GM19035 (cell line): ENCODE measurements around the gene GOLGA7B.

Source experiments
- ATAC-seq: cut with Tn5 transposase; IDR thresholded peaks from one replicate; pipeline ENCODE4 v1.9.1; 2021; ENCODE audit not compliant: unreplicated experiment

GOLGA7B gene

DNA sequence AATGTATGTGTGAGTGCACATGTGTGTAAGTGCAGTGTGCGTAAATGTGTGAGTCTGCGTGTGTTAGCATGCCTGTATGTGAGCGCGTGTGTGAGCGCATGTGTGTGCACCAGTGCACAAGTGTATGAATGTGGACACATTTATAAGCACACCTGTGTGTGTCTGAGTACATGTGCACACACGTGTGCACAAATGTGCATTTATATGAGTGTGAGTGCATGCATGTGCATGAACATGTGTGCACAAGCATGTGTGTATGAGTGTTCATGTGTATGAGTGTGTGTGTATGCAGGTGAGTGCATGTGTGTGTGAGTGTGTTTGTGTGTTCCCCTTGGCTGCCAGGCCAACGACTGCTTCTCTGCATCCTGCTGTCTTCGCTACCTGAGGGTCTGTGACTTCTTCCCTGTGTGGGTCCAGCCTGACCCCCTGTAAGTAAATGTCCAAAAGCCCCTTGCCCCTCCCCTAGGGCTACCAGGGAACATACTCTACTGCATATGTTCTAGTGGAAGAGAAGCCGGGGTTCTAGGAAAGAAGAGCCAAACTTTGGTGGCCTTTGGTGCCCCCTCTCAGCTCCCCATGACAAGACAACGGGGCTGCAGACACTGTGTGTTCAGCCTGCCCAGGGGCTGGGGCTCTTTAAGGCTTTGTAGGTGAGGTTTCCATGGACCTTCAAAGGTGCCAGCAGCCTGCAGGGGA lies 17.0 kb downstream of the GOLGA7B start:
- no peak for ATAC-seq

DNA sequence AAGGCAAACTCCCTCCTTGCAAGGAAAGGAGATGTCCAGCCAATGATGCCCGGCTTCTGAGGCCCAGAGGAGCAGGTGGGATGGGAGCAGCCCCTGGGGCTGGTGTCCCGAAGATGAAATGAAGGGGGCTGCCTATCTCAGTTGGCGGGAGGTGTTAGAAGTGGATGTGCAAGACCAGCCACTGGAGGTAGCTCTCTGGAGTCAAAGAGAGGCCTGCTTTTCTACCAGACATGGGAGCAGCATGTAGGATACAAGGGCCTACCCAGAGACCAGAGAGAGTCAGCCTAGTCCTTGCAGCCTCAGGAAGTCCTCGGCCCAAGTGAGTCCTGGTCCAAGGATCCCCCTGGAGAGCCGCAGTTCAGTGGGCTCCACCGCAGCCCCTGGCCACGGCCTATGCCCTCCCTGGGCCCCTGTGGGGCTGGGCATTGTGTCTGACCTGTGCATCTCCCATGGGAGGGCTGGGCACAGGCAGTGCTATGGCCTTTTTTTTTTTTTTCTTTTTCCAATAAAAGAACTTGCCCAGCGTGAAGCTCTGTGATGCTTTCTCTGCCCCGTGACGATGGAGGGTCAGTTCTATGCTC lies 17.7 kb downstream of the GOLGA7B start:
- ATAC-seq: no peak

DNA sequence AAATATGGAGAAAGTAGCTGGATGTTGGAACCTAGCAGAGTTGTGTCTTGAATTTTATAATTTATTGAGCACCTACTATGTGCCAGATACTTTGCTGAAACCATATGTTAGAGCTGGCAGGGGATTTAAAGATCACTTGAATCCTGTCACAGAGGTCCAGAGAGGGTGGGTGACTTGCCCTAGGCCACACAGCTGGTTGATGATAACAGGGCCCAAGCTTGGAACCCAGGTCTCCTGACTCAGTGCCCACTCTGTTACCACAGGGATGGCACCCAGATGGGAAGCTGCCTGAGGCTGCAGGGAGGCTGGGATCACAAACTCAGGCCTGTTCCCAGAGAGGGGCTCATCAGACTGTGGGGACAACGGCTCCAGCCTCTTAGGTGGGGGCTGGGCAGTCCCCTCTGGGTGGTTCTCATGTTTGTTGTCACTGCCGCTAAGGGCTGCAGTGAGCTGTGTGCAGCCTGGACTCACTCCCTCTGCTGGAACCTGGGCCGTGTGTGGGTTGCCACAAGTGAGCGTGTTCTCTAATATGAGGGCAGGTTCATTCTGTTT lies 18.6 kb downstream of the GOLGA7B start:
- ATAC-seq: no peak

DNA sequence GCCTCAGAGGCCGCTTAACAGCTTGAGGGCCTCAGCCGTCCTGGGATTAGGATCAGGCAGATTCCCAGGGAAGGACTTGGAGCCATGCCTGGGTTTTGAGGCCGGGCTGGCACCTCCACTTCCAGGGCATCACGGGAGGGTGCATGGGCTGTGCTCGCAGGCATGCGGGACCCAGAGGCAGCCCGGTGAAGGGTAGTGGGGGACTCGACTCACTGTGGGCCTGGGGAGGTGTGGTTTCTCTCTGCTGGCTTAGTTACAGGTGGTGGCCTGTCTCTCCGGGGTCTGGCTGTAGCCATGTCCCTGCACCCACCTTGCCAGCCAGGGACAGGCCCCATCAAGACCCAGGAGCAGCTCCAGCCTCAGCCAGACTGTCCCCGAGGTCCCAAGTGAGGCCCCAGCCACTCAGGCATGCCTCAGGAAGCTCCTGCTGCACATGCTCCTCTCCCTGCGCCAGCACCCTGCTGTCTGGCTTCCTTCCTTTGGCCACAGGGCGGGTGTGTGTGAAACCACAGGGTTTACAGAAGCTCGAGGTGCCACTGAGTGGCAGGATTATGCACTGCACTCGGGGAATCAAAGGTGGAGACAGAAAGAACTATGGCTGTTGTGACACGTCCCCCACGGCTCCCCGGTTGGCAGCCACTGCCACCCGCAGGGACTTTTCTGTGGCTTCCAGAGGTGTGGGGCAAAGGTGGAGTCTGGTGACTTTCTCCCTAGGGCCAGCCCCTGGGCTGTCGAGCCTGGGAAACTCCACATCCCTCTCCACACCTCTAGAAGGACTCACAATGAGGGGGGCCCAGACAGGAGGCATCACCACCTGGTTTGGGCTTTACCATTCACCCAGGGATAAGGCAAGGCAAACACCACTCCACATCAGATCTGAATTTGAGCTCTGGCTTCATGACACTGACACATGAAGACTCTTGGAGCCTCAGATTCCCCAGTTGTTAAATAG lies 19.7 kb downstream of the GOLGA7B start:
- ATAC-seq: peak; percentile 95

DNA sequence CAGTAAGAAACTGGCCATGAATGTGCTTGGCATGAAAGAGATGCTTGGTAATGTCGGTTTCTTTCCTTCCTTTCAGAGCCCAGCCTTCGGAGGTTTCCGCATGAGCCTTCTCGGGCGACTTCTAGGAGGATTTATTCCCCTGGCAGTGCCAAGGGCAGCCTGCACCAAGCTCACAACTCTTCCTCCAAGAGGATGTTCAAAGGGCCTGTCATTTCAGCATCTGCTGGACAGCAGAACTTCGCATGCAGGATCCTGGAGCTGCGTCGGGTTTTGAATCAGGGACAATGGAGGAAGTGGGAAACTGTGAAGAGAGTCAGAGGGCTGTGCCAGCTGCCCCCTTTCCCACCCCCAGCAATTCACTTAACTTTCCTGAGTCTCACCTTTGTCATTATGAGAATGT lies 21.3 kb downstream of the GOLGA7B start:
- no peak for ATAC-seq

DNA sequence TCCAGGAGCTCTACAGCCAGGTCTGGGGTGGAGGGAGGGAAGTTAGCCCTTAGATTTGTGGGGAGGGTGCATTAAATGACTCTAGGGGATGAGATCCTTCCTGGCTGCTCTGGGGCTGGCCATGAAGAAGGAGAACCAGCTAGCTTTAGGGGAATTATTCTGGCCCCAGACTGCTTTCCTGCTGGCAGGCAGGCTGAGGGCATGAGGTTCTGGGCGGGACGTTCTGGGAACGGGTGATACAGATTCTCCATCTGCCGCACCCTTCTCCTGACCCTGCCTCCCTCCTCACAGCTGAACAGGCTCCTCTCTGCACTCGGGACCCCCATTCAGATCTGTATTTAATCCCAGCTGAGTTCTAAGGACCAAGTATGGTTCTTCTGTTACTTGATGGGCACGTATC lies 23.9 kb downstream of the GOLGA7B start:
- no peak for ATAC-seq

DNA sequence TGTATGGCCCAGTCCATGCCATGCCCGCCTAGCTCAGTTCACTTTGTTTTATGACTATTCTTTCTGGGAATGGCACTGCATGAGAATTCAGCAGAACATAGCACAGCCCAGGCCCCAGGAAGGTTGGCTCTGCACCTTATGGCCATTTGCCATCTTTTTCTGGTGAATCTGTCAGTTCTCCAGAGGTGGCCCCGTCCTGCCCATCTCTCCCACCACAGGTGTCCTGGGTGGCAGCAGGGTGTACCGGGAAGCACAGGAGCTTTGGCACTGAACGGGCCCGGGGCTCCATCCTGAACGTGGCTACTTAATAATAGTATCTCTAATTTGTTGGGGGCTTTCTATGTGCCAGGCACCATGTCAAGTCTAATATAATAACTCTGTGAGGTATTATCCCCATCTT lies 24.7 kb downstream of the GOLGA7B start:
- no peak for ATAC-seq

DNA sequence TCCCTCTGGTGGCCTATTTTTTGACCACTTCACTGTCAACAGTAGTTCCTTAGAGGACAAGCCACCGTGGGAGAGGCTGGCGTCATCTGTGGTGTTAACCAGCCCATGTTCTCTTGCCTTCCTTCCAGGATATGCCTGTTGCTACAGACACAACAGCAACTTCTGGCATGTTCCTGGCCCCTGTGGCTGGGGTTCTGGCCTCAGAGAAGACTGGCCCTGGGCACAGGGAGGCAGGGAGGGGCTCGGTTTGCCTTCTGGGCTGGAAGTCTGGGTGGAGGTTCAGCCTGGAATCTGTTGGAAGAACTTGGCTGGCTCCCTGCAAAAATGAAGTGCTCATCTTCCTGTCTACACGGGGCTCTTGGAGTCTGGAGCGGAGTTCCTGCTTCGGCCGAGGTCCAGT lies 25.7 kb downstream of the GOLGA7B start:
- ATAC-seq: no peak

DNA sequence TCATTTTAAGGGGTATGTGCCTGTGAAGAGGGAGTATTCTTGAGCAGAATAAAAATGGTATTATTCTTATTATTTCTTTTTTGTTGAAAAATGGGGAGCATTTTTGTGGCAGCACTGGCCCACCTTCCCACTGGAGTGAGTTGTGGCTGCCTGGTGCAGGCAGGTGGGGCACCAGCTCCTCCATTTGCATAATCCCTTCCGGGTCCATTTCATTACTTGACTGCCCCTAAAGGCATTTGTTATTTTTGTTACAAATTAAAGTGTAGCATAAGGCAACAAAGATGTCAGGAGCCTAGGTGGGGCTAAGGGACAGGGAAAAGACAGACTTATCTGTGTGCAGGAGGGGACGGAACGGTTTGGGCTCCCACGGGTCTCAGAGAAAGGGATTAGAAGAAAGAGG lies 26.8 kb downstream of the GOLGA7B start:
- no peak for ATAC-seq

DNA sequence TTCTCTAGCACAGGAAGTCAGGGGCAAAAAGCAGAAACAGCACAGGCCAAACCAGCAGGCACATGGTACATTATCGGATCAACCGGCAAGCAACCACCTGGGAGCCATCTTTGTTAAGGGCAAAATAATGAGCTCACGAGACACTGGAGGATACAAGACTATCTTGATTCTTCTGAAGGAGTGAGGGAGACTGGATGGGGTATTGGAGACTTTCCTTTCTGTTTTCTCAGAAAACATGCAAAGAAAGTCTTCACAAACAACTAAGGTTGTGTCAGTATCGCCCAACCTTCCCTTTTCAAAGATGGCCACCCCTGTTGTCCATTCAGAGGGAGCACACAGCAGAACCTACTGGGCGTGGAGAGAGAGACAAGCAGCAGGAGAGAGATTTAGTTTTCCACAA lies 29.6 kb downstream of the GOLGA7B start:
- no peak for ATAC-seq

DNA sequence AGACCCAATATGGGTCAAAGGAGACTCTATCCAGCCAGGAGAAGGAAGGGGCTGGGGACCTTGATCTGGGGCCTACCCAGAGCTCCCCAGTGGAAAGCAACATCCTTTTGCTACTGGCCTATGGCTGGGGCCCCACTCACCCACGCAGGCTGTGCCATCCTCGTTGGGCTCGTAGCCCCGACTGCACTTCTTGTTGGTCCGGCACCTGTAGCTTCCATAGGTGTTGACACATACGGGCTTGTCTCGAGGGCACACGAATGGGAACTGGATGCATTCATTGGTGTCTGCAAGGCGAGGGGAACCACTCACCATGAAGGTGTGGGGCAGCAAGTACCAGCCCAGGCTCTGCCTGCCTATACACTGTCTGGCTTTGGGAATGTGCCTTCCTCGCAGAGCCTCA lies 30.5 kb downstream of the GOLGA7B start:
- no peak for ATAC-seq

DNA sequence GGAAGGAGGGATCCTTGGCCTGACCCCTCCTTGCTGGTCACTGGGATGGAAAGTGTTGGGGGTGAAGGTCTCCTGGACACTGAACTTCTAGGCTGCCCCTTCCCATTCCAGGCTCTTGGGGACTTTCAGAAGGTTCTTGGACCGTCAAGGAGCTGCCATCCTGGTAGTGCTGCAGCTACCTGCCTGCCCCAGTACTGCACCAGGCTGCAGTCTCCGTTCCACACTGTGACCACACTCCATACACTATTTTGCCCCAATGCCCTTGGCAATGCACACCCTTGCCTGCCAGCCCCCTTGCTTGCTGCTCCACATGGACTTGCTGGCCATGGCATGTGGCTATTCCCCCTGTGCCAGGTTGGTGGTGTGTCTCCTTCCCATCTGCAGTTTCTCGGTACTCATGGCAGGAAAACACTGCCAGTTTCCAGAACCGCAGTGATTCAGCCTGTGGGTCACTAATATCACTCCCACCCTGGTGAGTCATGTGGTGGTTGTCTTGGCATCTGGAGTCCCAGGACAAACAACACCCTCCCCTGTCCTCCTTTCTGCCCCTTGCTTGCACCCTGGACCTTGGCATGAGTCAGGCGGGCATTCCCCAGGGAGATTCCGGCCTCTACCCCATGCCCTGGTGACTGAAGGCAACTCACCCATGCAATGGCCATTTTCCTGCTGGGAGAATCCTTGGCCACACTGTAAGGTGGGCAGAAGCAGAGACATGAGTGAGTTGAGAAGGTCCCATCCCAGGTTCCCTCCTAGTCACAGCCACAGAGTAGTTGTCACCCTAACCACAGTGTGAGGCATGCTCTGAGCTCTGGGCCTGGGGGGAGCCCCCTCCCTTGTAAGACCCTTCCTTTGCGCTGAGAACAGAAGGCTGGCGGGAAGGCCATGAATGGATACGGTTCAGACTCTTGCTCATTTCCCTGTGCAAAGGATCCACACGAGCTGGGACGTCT lies 32.8 kb downstream of the GOLGA7B start:
- ATAC-seq: no peak

DNA sequence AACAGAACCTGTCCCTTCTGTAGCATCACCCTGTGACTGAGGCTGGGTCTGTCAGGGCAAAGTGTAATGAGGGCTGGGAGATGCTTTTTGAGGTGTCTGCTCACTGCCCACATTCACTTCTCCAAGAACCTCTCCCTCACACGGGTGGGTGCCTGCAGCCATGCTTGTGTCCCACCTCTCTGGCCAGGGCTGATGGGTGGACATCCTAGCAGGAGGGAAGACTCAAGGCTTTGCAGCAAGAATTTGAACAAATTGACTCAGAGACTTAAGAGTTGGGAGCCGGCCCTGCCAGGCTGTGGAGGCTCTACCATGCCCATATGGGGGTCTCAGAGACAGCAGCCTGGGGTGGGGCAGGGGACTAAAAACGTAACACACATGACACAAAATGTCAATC lies 33.4 kb downstream of the GOLGA7B start:
- no peak for ATAC-seq

DNA sequence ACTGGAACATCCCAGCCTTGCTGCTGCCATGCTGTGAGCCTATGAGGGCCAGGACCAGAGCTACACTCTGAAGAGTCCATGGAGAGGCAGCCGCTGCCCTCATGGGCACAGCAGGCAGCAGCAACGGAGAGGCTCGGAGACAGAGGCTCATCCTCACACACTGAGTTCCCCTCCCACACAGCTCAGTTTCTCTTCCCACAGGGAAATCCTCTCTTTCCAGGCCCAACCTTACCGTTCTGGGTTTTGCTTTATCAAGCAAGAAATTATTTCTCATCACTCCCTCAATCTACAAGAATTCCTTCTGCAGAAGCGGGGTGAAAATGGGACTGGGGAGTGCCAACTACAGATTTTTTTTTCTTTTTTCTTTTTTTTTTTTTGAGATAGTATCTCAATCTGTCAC lies 36.6 kb downstream of the GOLGA7B start:
- ATAC-seq: no peak

DNA sequence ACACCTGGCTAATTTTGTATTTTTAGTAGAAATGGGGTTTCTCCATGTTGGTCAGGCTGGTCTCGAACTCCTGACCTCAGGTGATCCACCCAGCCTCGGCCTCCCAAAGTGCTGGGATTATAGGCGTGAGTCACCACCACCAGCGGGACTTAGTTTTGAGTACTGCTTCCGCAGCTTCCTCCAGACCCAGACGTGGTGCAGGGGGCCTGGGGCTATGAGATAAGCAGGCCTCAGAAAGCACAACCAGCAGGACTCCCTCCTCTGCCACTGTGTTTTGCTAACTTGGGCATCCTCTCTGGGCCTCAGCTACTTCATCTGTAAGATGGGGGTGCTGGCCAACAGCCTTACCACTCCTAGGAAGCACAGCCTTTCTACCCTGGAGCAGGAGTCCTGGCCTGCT lies 37.8 kb downstream of the GOLGA7B start:
- no peak for ATAC-seq

DNA sequence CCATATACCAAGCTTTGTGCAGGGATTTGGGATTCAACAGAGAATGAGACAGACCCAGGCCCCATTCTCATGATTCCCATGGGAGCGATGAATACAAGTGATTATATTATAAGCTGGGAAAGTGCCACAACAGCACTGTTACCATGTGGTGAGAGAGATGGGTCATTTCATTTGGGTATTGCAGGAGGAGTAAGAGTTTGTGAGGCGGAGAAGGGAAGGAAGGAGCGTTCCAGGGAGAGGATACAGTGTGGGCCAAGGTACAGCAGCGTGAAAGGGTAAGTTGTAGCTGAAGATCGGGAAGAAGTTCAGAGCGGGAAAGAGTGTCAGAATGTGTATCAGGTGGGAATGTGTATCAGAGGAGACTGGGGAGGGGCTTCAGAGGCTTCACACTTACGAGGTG lies 38.5 kb downstream of the GOLGA7B start:
- no peak for ATAC-seq

DNA sequence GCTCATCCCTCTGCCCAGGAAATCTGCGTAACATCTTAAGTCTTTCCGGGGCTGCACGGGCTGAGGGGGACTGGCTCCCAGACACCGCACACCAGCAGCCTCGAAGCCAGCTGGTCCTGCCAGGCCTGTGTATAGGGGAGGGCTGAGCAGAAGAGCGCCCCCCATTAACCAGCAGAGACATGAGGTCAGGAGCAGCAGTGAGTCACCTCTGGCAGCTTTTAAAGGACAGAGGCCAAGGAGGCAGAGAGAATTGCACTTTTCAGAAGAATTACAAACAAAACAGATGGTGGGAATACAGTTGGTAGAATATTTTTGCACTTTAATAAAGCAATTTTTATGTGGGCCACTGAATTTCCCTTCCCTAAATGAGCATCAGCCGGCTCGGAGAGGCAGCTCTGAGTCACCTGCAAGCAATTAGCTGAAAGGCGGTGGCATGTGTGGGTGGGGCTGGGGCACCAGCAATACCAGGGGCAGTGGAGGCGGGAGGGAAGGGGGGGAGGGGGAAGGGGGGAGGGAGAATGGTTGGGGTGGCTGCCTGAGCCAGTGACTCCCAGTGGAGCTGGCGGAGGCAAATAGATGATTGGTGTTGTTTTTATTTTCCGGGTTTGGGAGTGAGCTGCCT lies 39.1 kb downstream of the GOLGA7B start:
- ATAC-seq: no peak

DNA sequence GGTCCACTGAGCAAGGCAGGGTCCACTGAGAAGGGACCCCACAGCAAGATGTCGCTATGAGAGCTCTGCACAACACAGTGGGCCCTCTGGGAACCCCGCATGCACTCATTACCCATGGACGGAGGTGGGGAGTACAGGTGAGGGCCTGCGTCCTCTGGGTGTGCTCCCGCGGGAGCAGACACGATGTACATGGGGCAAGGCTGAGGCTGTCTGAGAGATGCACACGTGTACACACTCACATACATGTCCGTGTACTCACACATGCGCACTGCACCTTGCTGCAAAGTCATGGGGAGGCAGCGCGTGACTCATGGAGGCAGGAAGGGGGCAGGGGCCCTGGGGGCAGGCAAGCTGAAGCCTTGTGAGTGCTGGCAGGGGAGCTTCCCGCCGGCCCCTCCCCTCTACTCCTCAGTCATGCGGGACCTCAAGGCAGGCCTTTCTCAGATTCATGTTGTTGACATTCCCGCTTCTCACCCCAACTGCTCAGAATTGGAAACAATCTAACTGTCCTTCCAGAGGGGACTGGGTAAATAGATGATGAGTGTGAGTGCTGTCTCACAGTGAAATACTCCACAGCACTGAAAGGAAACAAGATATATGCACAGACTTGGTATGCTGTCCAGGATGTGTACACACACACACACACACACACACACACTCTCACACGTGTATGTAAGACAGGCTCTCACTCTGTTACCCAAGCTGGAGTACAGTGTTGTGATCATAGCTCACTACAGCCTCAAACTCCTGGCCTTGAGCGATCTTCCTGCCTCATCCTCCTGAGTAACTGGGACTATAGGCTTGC lies 40.0 kb downstream of the GOLGA7B start:
- no peak for ATAC-seq

DNA sequence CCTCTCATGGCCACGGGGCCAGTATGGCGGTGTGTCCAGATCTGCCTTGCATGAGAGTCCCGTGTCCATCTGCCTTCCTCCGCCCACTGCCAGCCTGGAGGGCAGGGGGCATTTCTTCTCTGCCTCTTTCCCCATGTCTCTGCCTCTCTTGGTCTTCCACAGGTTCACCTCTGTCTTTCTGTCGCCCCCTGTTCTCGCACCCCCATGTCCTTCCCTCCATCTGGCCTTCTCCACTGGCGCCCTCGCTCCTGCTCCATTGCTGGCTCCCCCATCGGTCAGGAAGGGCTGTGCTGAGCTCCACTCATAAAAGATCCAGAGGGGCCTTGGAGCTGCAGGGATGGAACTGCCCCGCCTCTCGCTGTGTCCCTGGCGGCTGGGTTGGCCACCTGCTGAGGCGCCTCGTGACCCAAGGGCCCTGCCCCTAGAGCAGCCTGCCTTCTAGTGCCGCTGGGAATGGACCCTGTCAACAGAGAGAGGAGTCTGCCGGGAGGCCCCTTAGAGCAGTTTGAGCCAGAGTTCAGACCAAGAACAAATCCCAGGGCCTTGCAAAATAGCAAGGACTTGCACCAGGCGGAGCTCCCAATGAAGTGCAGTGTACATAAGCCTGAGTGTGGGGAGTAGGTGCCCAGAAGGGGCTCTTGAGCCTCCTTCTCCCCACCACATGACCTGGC lies 42.0 kb downstream of the GOLGA7B start:
- ATAC-seq: no peak
